IPS-NIHi7 (cell line): ENCODE measurements around the gene DZANK1.
"Not testable (repeated sequence)": the region's sequence is repeated elsewhere in the genome, so short reads cannot be mapped to it uniquely, and the experiment has no call there.

Experiments
- DNase-seq: peaks from one replicate; pipeline ENCODE4 v3.0.0; 2012; ENCODE audit warnings: mixed read lengths; ENCODE audit errors: extremely low spot score

Gene DZANK1

DNA sequence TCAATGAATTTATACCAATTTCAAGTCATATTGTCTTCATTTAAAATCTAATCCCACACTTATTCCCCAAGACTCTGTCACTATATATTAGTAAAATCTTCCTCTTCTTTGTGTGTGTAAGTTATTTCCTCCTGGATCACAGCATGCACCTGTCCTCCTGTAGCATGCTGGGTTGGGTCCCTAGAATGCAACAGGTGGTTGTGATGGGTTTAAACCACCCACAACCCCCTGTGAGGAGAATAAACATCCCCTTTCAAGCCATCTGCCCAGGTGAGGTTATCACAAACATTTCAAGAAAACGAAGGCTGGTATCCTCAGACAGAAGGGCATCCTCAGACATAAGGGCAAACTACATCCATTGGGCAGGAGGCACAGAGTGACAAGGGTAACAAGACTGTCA lies 26.4 kb downstream of the DZANK1 start:
- no peak for DNase-seq

DNA sequence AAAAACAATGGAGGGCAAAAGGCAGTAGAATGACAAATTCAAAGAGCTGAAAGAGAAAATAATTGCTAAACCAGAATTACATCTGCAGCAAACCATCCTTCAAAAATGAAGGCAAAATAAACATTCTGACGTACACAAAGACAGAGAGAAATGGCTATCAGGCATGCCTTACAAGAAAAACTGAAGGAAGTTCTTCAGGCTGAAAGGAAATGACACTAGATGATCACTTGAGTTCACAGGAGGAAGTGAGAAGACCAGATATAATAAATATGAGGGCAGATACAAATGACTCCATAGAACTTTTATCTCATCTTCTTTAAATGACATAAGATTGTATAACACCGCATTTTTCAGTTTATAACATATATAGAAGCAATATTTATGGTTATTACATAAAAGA lies 30.0 kb downstream of the DZANK1 start:
- no peak for DNase-seq

- peak; percentile 34 for DNase-seq
These were observed 35.6 kb downstream of the DZANK1 start for GRCh38 chr20:18431206-18431605.

DNA sequence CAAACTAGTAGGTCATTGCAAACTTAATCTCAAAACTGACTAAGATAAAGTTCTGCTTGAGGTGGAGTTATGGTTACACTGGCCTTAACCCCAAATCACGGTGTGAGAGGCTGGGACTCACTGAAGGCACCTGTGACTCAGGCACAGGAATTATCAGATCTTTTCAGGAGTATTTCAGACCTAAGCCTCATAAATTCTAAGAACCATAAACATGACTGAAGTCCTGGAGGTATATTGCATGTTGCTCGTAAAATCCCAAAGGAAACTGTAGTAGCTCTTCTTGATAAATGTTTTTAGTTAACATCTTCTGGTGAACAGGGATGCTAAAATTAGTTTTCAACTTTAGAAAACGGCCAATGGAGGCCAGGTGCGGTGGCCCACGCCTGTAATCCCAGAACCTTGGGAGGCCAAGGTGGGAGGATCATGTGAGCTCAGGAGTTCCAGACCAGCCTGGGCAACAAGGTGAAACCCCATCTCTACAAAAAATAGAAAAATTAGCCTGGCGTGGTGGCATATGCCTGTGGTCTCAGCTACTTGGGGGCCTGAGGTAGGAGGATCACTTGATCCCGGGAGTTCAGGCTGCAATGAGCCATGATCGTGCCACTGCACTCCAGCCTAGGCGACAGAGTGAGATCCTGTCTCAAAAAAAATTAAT lies 36.5 kb downstream of the DZANK1 start:
- DNase-seq = no peak

DNA sequence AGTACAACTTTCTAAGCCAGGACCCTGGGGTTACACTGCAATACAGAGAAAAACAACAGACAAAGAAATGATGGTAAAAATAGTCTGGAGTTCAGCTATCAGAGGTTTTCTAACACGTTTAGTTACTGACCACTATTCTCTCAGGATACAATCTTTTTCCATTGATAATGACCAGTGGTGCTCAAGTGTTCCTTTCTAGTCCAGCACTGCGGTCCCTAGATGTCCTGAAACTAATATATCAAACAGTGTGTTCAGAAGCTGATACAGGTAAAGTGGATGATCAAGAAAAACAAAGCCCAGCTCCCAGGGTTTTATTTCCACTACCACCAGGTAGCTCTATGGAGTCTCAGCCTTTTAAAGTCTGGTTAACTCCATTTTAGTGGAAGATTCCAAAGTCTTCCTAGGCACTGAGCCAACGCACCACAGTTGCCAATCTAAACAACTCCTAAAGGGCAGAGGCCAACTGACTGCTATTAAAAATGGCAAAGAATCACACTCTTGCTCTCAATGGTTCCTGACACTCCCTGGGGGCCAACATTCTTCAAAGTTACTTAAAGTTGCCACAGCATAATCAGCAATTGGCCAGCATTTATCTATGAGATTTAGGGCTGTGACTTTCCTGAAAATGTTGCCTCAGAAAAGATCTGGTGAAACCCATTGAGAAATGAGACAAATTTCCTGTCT lies 38.2 kb downstream of the DZANK1 start:
- DNase-seq = no peak

- DNase-seq = no peak
These were observed 39.6 kb downstream of the DZANK1 start for GRCh38 chr20:18427214-18427613.

DNA sequence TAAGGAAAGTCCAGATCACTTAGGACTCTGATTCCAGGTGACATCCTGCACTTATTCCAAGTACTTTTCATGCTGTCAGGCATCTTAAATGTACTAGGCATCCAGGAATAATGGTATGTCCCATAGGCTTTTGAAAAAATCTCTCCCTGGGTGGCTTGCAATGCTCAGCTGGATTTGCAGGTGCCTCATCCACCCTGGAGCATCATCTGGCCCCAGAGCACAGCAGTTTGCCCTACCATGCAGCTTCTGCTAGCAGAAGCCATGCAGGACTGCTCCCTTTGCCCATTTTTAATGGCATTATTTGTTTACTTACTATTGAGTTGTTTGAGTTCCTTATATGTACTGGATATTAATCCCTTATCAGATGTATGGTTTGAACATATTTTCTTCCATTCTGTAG lies 45.2 kb downstream of the DZANK1 start:
- no peak for DNase-seq

- no peak for DNase-seq
These were observed 50.3 kb downstream of the DZANK1 start for GRCh38 chr20:18416486-18416885.

DNA sequence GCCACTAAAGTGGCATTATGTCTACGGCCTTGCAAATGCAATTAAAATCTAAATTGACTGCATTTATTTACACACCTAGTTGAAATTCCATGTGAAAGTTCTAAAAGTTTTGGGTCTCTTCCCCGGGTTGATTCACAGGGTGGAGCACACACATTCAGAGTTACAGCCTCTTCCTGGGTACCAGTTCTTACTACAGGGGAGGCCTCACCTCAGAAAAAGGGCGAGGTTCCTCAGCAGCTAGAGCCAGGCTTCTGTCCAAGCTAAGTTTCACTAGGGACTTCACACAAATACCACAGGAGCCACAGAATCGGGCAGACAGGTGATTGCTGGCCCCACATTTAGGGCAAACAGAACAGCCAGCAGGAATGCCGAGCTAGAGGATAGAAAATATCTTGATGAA lies 52.7 kb downstream of the DZANK1 start:
- DNase-seq = no peak

DNA sequence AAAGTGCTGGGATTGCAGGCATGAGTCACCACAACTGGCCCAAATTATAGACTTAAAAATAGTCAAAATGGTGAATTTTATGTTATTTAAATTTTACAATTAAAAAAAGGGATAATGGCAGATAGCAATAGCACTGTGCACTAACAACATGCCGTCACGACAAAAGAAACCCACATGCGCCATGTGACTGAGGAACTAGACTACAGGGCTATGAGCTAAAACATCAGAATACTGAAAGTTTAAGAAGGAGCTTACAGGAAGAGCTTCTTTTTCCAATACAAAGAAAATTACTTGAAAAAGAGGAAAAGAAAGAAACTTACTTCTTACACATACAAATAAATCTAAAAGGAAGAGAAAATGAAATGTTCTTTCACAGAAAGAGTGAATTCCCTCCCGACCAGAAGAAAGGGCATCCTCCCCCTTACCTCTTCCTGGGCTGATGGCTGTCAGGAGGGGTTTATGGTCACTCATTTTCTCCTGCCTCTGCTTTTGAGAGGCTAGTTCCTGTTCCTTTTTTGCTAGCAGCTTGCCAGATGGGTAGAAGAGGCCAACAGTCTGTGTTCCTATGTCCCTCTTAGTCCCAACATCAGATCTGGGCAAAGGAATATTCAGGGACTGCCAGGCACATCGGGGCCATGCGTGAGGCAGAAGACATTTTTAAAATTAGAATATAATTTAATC lies 54.5 kb downstream of the DZANK1 start:
- no peak for DNase-seq

- no peak for DNase-seq
These were observed 61.0 kb downstream of the DZANK1 start for GRCh38 chr20:18405826-18406225.

- DNase-seq = no peak
These were observed 62.7 kb downstream of the DZANK1 start for GRCh38 chr20:18404172-18404571.

DNA sequence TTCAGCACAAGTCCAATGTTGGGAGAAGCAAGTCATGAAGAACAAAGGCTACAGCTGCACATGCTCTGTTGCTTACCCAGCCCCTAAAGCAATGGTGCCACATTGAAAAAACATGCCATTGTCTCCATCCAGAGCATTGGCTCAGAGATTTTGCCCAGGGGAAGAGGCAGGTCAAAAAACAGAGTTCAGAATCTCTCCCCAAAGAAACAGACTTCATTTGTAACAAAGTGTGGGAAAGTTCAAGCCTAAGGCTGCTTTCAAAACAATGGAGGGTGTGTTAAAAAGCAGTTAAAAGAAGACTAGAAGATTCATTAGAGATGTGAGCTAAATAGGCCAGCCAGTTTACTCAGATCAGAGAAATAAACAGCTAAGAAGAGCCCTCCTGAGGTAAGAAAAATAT lies 63.6 kb downstream of the DZANK1 start:
- no peak for DNase-seq

DNA sequence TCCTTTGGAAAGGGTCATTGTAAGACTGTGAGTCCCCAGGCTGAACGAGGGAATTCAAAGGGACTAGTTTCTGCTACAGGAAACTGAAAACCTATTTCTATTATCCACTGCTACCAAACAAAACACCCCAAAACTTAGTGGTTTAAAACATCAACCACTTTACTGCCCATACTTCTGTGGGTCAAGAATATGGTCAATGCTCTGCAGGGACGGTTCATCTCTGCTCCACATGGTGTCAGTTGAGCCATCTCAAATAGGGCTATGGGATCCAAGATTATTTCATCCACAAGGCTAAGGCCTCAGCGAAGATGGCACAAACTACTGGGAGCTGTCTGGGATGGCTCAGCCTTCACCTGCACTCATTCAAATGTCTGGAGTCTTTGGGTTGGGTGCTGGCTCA lies 65.5 kb downstream of the DZANK1 start:
- no peak for DNase-seq

DNA sequence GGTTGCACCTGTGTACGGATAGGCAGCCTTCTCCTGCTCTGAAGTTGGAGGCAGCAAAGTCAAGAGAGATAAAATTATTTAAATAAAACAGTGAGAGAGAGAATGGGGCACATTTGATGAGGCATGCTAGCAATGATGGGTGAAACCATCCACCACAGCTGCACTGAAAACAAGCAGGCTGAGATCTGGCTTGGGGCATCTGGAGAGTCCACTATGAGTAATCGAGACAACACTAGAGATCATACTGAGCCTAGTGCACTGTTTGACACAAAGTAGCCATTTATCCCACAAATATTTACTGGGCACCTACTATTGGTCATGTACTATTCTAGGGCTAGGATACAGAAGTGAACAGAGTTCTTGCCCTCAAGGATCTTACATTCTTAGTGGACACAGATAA lies 66.4 kb downstream of the DZANK1 start:
- no peak for DNase-seq

DNA sequence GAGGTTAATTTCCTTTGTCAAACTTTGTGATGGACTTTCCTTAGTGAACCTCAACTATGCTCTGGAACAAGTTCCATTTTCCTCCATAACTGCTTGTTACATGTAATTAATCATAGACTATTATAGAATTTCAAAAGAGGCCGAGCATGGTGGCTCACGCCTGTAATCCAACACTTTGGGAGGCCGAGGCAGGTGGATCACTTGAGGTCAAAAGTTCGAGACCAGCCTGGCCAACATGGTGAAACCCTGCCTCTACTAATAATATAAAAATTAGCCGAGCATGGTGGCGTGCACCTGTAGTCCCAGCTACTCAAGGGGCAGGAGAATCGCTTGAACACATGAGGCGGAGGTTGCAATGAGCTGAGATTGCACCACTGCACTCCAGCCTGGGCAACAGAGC lies 68.1 kb downstream of the DZANK1 start:
- not testable (repeated sequence) for DNase-seq

DNA sequence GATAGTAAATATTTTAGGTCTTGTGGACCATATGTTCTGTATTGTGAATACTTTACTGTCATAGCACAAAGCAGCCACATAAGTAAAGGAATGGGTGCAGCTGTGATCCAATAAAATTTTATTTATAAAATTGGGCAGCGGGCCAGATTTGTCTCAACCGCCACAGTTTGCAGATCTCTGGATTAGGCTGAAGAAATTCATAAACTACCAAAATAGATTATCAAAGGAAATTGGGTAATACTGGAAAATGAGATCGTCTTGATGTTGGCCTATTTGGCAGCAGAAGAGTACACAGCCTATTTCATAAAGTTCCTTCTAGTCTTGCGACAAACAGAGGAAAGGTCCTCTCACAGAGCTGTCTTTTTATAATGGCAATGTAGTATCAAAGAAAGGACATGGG lies 69.8 kb downstream of the DZANK1 start:
- no peak for DNase-seq

DNA sequence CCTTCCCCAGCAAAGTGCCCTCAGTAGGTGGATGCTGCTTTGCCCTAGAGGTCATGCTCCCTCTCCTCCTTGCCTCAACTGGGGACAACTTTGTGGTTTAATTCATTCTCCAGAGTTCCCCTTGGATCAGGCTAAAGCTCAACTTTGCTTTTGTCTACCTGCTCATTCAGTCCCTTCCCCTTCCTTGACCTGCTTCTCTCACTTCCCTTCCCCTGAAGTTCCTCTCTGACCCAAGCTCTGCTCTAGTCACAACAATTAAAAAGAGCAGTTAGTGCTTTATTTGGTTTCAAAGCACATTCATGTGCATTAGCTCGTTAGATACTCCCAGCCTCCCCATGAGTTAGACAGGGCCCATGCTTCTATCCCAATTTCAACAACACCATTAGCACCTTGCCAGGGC lies 71.3 kb downstream of the DZANK1 start:
- no peak for DNase-seq

DNA sequence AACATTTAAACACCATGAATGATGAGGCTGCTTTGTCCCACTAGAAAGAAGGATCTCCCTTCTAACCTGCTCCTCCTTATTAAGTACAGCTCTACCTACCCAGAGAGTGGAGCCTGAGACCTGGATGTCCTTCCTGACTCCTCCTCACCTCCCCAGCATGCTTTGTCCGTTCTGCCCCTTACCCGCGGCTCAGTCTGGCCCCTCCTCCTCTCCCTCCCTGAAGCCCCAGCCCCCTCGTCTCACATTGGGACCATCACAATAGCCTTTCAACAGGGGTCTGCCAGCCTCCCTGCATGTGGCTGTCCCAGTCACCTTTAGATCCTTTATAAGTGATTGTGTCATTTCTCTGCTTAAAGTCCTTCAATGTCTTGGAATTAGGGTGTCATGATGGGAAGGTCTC lies 72.5 kb downstream of the DZANK1 start:
- DNase-seq = peak; percentile 61

DNA sequence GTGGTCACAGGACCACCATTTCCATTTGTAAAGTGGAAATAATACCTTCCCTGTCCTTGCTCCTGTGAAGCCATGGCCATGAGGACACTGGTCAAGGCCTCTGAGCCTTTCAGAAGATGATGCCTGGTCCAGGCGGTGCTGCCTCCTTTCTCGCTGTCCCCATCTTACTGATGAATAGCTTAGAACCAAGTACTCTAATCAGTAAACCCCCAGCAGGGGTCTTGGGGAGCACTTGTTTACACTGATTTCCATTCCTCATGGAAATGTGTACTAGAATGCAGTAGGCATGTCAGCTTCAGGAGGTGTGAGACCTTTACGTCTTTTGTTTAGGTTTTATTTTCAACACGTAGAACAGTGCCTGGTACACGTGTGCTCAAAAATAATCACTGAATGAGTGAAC lies 75.1 kb downstream of the DZANK1 start:
- no peak for DNase-seq

DNA sequence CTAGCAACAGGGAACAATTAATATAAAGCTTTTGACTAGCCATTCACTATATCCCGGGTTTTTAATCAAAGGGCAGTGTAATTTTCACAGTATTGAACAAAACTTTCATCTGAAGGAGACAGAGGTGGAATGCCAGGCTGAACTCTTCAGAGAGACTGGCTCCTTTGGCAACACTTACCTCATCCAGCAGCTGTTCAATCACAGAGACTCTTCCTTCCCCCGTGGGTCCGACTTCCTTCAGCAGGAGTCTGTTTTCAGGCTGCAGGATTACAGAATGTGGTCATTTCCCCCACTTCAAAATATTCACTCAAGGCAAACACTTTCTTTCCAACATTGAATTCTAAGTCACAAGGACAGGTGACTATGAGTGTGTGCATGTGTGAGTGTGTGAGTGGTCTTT lies 76.6 kb downstream of the DZANK1 start:
- DNase-seq = no peak

GRCh38 chr20:18388860-18389259 lies 78.0 kb downstream of the DZANK1 start:
- no peak for DNase-seq

DNA sequence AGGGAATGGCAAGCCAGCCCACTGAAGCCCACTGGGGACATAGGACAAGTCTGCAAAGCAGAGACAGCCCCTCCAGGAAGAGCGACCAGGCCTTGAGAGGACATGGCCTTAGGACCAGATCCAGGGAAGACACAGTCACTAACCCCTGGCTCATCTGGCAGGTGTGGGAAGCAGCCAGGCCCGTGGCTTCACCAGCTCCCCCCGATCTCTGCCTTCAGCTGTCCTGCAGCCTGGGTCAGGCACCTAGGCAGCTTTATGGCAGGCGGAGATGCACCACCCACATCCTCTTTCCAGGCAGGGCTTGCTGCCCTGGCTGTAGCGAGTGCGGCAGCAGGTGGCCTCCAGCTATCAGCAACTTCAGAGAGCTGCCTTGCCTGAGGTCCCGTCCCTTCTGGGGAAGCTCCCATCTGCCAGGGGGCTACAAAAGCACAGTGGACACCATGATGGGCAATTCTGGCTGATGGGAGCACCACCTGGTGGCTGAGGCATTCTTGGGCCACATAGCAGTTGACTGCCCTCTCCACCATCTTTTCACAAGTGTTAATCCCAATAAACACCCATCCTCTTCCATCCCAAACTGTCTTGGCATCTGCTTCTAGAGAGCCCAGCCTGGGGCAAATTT lies 85.8 kb downstream of the DZANK1 start:
- DNase-seq = peak; percentile 56
